Measurements from ENCODE around the gene MMP21.
A peak's percentile ranks its signal among the peaks of the same experiment; 100 is the strongest.

The MMP21 gene

GRCh38 chr10:125775491-125776106, at the start of gene MMP21:
MMP21 (minus strand) TSS chr10:125775821; CDS start chr10:125775821, 0 bp downstream.
- no peak for DNase-seq (ENCODE audit: extremely low read depth in 1 of 2, low read depth in 1 of 2)

DNA sequence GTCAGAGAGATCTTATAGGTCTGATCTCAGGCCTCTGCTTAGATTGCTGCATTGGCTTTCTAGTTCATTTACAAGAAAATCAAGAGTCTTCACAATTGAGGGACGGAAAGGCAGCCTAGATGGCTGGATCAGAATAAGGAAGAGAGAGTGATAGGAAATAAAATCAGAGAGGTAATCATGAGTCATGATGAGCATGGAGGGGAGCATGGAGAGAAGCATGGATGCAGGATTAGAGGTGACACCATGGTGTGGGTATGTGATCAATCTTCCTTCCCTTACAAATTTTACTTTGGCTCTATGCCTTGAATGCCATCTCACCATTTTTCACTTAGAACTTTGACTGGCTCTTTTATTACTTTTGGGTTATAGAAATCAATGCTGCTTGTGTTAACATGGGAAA, 49.1 kb upstream of the MMP21 start:
- DNase-seq (ENCODE audit: extremely low read depth in 1 of 2, low read depth in 1 of 2), result no peak

GRCh38 chr10:125823663-125824251, 48.1 kb upstream of the MMP21 start:
- DNase-seq (ENCODE audit: extremely low read depth in 1 of 2, low read depth in 1 of 2), result no peak

GRCh38 chr10:125822878-125823662, 47.4 kb upstream of the MMP21 start, which contains the start of the genes BCCIP and UROS:
BCCIP (plus strand) TSS chr10:125823546; CDS start chr10:125823558, 12 bp downstream.
UROS (minus strand) TSS chr10:125823258; CDS start chr10:125816499, 6,759 bp downstream.
- DNase-seq (ENCODE audit: extremely low read depth in 1 of 2, low read depth in 1 of 2), result peak; percentile 66 to 80

GRCh38 chr10:125820701-125821100, 45.1 kb upstream of the MMP21 start:
- no peak for DNase-seq (ENCODE audit: extremely low read depth in 1 of 2, low read depth in 1 of 2)

DNA sequence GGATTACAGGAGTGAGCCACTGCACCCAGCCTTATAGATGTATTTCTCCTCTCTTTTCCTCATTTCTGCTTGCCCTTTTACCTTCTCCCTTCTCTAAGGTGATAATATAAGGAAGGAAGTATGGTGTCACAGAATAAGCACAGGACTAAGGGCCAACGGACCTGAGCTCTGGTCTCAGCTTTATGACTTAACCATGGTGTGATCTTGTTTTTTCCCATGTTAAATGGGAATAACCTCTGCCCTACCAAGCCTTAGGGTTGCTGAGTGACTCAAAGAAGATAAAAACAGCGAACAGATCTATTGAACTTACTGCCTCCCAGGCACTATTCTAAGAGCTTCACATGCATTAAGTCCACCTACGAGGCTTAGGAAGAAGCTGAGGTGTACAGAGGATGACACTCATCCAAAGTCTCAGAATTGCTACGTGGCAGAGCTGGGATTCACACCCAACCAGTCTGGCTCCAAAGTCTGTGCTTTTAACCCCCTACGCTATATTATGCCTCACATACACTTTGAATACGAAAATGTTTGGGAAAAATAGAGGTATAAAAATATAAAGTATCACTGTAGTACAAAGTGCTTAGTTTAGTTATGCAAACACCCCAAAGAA, 41.8 kb upstream of the MMP21 start:
- no peak for DNase-seq (ENCODE audit: extremely low read depth in 1 of 2, low read depth in 1 of 2)

- no peak for DNase-seq (ENCODE audit: extremely low read depth in 1 of 2, low read depth in 1 of 2)
Measured at GRCh38 chr10:125816548-125816947, 40.9 kb upstream of the MMP21 start.

DNA sequence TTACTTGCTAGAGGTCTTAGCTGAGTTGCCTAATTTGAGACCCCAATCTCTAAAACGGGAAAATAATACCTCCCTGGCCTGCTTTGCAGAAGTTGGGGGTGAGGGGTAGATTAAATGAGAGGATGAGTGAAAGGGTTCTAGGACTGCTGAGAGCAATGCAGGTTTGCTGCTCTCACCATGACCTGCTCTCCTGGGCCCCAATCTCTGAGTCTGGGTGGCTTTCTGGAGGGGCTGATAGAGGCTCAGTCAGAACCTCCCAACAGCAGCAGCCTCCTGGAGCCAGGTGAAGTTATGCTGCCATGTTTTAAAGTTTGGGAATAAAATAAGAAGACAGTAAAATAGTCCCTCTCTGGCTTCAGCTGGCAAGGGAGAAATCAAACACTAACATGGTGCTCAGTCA, 40.1 kb upstream of the MMP21 start:
- no peak for DNase-seq (ENCODE audit: extremely low read depth in 1 of 2, low read depth in 1 of 2)

DNA sequence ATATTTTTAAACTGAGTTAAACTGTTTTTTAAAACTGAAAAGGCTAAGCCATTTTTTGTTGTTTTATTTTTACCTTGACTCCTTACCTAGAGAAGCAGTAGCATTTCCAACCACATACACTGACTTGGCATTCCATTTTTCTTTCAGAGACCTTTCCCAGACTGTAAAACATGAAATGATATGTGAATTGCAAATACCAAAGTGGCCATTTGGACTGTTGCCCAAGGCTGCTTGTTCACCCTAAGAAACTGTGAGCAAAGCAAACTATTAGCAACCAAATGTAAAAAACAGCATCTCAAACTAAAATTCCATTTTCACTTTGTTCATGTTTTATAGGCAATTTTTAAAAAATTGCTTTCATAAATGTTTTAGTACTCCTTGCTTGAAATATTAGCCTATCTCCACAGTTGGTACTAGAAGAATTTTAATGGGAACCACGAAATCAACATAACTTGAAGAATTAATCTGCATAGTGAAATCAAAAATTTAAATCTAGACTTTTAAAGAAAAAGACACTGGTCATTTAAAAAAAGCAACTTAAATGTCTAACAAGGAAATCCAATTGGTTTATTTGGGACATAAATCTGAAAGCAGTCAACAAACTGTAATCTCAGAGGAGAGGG, 36.6 kb upstream of the MMP21 start:
- DNase-seq (ENCODE audit: extremely low read depth in 1 of 2, low read depth in 1 of 2), result no peak

- no peak for DNase-seq (ENCODE audit: extremely low read depth in 1 of 2, low read depth in 1 of 2)
Measured at GRCh38 chr10:125811251-125811650, 35.6 kb upstream of the MMP21 start.

DNA sequence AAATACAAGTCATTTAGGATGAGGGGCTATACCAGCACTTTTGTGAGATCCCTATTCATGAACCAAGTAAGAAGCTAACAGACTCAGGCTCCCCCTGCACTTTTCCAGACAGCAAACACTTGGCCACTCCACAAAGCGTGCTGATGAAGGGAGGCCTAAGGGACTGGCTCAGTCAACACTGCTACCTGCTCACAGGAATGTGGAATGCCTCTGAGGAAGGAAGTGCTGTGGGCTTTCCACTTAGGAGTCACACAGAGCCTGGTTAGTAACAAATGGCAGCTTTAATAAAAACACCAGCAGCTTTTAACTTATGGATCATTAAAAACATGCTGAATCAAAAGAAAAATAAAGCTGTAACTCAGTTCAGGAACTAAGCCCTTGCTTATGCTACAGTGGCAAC, 32.4 kb upstream of the MMP21 start:
- DNase-seq (ENCODE audit: extremely low read depth in 1 of 2, low read depth in 1 of 2), result no peak

DNA sequence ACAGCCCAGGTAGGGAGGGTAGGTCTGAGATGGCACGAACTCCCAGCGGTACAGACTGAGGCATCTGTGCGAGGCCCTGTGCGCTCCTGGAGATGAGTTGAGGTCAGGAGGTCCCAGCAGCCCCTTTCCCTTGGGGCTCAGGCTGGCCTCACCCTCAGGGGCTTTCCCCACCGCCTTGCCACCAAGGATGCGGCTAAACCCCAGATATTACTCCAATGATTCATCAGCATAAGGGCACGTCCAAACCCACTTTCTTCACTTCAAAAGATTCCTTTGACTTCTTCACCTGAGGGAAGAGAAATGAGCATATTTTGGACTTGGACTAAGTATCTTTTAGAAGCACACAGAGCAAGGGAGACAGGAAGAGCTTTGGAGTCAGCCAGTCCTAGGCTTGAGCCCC, 27.1 kb upstream of the MMP21 start:
- DNase-seq (ENCODE audit: extremely low read depth in 1 of 2, low read depth in 1 of 2), result no peak

GRCh38 chr10:125802131-125802530, 26.5 kb upstream of the MMP21 start:
- no peak for DNase-seq (ENCODE audit: extremely low read depth in 1 of 2, low read depth in 1 of 2)

DNA sequence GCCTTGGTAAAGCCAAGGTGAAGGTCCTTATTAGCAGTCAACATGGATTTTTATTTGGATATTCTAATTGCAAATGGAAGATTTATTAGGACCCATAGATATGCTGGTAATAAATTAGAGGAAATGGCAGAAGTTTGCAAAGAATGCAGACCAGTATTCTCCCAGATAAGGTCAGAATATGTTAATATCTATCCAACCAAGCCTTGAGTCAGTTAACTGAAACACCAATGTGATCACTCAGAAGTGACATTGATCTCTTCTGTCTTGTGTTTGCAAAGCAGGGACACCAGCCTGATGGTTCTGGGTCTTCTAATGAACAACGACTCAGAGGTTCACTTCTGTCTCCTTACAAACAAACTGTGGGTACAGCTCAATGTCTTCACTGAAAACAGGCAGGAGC, 26.0 kb upstream of the MMP21 start:
- DNase-seq (ENCODE audit: extremely low read depth in 1 of 2, low read depth in 1 of 2), result no peak

DNA sequence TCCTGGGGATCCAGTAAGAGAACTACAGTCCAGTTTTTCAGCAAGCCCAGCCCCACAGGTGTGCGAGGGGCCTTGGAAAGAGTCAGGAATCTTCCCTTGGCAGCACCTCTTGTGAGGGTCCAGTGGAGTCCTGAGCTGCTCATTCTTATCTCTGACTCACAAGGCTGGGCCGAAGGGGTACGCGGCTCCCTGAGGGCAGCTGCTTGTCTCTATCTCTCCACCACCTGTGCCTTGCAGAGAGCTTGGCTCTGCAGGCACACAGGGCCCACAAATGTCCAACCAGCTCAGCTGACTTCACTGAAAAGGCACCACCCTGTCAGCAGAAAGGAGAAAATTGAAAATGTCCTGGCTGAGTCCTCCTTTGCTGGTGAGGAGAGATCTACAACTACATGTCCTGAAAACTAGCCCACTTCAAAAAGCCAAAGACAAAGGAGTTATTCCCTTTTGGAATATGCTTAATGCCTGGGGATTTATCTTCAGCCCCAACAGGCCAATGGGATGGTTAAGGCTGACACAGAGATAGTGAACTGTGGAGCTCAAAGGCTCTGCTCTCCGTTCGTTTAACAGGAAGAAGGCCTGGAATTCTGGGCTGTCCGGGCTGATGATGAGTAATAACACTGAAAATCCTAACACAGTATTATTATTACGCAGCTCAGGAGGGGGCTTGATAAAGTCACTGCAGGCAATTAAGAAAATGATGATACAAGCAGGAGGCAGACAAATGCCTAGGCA, 24.0 kb upstream of the MMP21 start:
- no peak for DNase-seq (ENCODE audit: extremely low read depth in 1 of 2, low read depth in 1 of 2)

DNA sequence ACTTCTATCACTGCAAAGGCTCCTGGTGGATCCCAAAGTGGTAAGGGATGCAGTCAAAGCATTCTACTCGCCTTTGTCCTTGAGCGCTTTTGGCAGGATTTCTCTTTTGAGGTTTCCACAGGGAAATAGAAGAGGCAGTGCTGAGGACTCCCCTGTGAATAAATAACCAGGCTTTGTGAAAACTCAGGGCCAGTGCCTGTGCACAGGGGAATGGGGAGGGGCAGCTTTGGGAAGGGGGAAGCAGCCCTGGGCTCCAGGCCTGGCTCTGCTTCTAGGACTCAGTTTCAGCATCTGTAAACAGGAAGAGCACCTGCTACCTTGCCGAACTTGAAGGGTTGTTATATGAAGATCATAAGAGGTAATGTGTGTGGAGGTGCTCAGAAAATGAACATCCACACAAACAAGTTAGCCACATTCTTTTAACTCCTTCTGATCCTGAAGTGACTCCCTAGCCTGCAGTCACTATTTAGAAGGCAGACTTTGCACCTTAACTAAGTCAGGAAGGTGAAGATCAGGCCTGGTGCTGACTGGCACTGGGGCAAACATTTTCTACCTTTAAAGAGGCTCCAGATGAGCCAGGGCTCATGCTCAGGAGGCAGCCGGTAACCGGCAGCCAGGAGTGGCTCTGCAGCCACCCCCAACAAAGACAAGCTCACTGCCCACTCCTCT, 22.5 kb upstream of the MMP21 start:
- no peak for DNase-seq (ENCODE audit: extremely low read depth in 1 of 2, low read depth in 1 of 2)

DNA sequence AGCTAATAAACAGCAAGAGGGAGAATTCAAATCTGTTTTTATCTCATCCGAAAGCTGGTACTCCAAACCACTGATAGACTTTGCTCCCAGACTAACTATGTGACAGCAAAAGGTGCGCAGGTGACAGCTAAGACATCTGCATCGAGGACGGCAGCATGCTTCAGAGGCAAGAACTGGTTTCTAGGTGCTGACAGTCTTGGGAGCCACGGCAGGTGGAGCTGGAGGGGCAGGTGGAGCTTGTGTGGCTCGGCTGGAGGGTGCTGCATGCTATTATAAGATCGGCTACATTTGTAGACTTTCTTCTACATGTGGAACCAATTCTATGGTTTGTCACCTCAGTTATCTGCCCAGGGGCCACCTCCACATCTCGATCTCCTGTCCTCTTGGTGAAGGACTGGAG, 21.8 kb upstream of the MMP21 start:
- DNase-seq (ENCODE audit: extremely low read depth in 1 of 2, low read depth in 1 of 2), result no peak

- no peak for DNase-seq (ENCODE audit: extremely low read depth in 1 of 2, low read depth in 1 of 2)
Measured at GRCh38 chr10:125795637-125796190, 20.1 kb upstream of the MMP21 start.

DNA sequence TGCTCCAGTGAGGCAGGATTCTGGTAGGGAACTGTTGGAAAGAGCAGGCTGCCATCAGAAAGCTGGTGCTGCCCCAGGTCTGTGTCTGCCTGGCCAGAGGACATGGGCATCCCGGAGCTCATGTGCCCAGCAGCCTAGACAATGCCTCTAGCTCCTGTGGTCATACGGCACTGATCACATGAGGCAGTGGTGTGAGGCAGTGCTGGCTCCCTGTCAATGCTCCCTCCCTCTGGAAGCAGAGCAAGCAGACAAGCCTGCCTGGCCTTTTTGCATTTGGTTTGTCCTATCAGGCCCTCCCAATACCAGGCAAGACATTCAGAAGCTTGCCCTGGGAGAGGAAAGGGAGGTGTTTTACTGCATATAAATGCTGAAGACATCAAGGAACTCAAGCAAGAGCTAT, 19.5 kb upstream of the MMP21 start:
- DNase-seq (ENCODE audit: extremely low read depth in 1 of 2, low read depth in 1 of 2), result no peak

Data from stimulated activated CD8-positive, alpha-beta memory T cell treated with anti-CD3 and anti-CD28 coated beads, Interleukin-7, amount 100 ng/mL, for 48 hours (primary cell).